H1 (cell line): ENCODE results near the gene CPHXL2. TPM values are rescaled to one million over a fixed set of nuclear protein-coding genes. Genes with fewer than 3 reads are reported as not detected.

Experiments used
- CTCF ChIA-PET: fragments of 300-600 bp; sonication (Branson Sonifier 250); formaldehyde crosslinking; loops from one replicate; lab custom pipeline; 2021; ENCODE audit not compliant: partially characterized antibody; lab: Charles Lee
- POLR2A ChIA-PET: fragments of 300-600 bp; sonication (Branson Sonifier 250); formaldehyde crosslinking; loops from one replicate; lab custom pipeline; 2021; ENCODE audit warnings: inconsistent platforms; ENCODE audit not compliant: partially characterized antibody; lab: Charles Lee
- DNase-seq, 2 experiments: peaks; one replicate each; pipeline versions ENCODE4 v3.0.0 to v3.0.0-alpha.2; 2010 to 2022; ENCODE audit warnings: low spot score in 2 of 2, low read depth in 1 of 2, mixed read lengths in 1 of 2
- FAIRE-seq: peaks from 2 replicates; lab custom pipeline; 2011; peaks lifted over from hg19 to GRCh38; lab: Jason Lieb, UNC
- H2AFZ ChIP-seq: 2 replicates; pipeline ENCODE4 v1.8.1; 2012; ENCODE audit warnings: low read length, inconsistent platforms
- H2AK5ac ChIP-seq: 2 replicates; pipeline ENCODE4 v1.6.1; 2013; ENCODE audit warnings: low read depth, low read length
- H2BK120ac ChIP-seq: replicated peaks from 2 replicates; pipeline ENCODE3; 2013; ENCODE audit warnings: low read depth, low read length, inconsistent platforms
- H2BK12ac ChIP-seq: 2 replicates; pipeline ENCODE4 v1.6.1; 2013; ENCODE audit warnings: low read depth, low read length
- H2BK15ac ChIP-seq: 2 replicates; pipeline ENCODE4 v1.6.1; 2013; ENCODE audit warnings: low read length
- H2BK20ac ChIP-seq: 2 replicates; pipeline ENCODE4 v1.6.1; 2013; ENCODE audit warnings: low read length
- H2BK5ac ChIP-seq: 2 replicates; pipeline ENCODE4 v1.6.1; 2013; ENCODE audit warnings: low read depth, low read length
- H3K14ac ChIP-seq: 2 replicates; pipeline ENCODE4 v1.6.1; 2013; ENCODE audit warnings: inconsistent platforms; ENCODE audit not compliant: insufficient read length
- H3K18ac ChIP-seq: 2 replicates; pipeline ENCODE4 v1.6.1; 2013; ENCODE audit warnings: low read length; ENCODE audit errors: extremely low read depth
- H3K23ac ChIP-seq: 2 replicates; pipeline ENCODE4 v1.6.1; 2013; ENCODE audit warnings: inconsistent platforms; ENCODE audit not compliant: insufficient read length
- H3K23me2 ChIP-seq: 2 replicates; pipeline ENCODE4 v1.6.1; 2013; ENCODE audit warnings: low read depth, low read length
- H3K27ac ChIP-seq: 2 replicates; pipeline ENCODE4 v1.6.1; 2011; ENCODE audit warnings: low read depth, low read length, inconsistent platforms
- H3K27me3 ChIP-seq, 4 experiments: replicated peaks in 1 of 4; 1 replicate in 1 of 4; 2 replicates in 3 of 4; pipeline versions ENCODE4 v1.6.1 to v1.8.1; 2011 to 2013; ENCODE audit warnings: low read length in 3 of 4, mild to moderate bottlenecking in 3 of 4, inconsistent platforms in 2 of 4, mixed read lengths in 2 of 4, moderate library complexity in 1 of 4; ENCODE audit not compliant: control insufficient read depth in 3 of 4, insufficient read depth in 3 of 4; ENCODE audit errors: extremely low read depth in 1 of 4
- H3K36me3 ChIP-seq, 4 experiments: 2 replicates each; pipeline versions ENCODE4 v1.6.1 to v1.8.1; 2011 to 2013; ENCODE audit warnings: mild to moderate bottlenecking in 4 of 4, low read length in 3 of 4, moderate library complexity in 2 of 4, control low read depth in 1 of 4, inconsistent platforms in 1 of 4; ENCODE audit not compliant: insufficient read depth in 4 of 4, control insufficient read depth in 2 of 4
- H3K4ac ChIP-seq: replicated peaks from 2 replicates; pipeline ENCODE3; 2013; ENCODE audit warnings: low read length, low read depth, mixed read lengths, inconsistent platforms; ENCODE audit not compliant: insufficient read length
- H3K4me1 ChIP-seq, 4 experiments: replicated peaks in 1 of 4; 1 replicate in 1 of 4; 2 replicates in 3 of 4; pipeline versions ENCODE4 v1.6.1 to v1.8.1; 2011 to 2013; ENCODE audit warnings: low read length in 3 of 4, inconsistent platforms in 2 of 4, mixed read lengths in 1 of 4; ENCODE audit not compliant: insufficient read depth in 4 of 4, control insufficient read depth in 3 of 4
- H3K4me2 ChIP-seq, 2 experiments: 2 replicates each; pipeline versions ENCODE4 v1.6.1 to v1.8.1; 2011 to 2013; ENCODE audit warnings: low read depth in 2 of 2, low read length in 2 of 2, control low read depth in 1 of 2, inconsistent platforms in 1 of 2, mild to moderate bottlenecking in 1 of 2; ENCODE audit not compliant: insufficient read depth in 1 of 2
- H3K4me3 ChIP-seq, 4 experiments: fragments of 200-600, 300-600 bp in 1 of 4; sonication (generic), shearing (Covaris generic), sonication (Bioruptor Twin) in 1 of 4; 2 replicates each; pipeline versions ENCODE4 v1.5.1 to v1.8.1; 2011 to 2016; ENCODE audit warnings: low read length in 4 of 4, low read depth in 3 of 4, control low read depth in 2 of 4, inconsistent platforms in 2 of 4, mild to moderate bottlenecking in 2 of 4, mixed read lengths in 1 of 4, moderate library complexity in 1 of 4; ENCODE audit not compliant: insufficient read depth in 2 of 4; ENCODE audit errors: extremely low read depth in 1 of 4
- H3K56ac ChIP-seq: replicated peaks from 2 replicates; pipeline ENCODE3; 2013; ENCODE audit warnings: low read depth, mild to moderate bottlenecking, mixed read lengths, low read length, inconsistent platforms; ENCODE audit not compliant: insufficient read length
- H3K79me1 ChIP-seq: 2 replicates; pipeline ENCODE4 v1.6.1; 2013; ENCODE audit warnings: low read depth, low read length, control low read depth
- H3K79me2 ChIP-seq, 2 experiments: 2 replicates each; pipeline versions ENCODE4 v1.6.1 to v1.8.1; 2012 to 2013; ENCODE audit warnings: low read length in 2 of 2, mild to moderate bottlenecking in 2 of 2, inconsistent platforms in 1 of 2; ENCODE audit not compliant: insufficient read depth in 2 of 2, control insufficient read depth in 1 of 2
- H3K9ac ChIP-seq, 4 experiments: replicated peaks in 1 of 4; 1 replicate in 1 of 4; 2 replicates in 3 of 4; pipeline versions ENCODE4 v1.6.1 to v1.8.1; 2011 to 2013; ENCODE audit warnings: low read depth in 3 of 4, low read length in 3 of 4, control low read depth in 2 of 4, mild to moderate bottlenecking in 2 of 4, moderate library complexity in 2 of 4, inconsistent platforms in 1 of 4; ENCODE audit errors: extremely low read depth in 1 of 4
- H3K9me3 ChIP-seq, 2 experiments: 2 replicates each; pipeline versions ENCODE4 v1.6.1 to v1.8.1; 2012 to 2013; ENCODE audit warnings: mild to moderate bottlenecking in 2 of 2, moderate library complexity in 2 of 2, control low read depth in 1 of 2, inconsistent platforms in 1 of 2, low read depth in 1 of 2, low read length in 1 of 2, mixed read lengths in 1 of 2; ENCODE audit not compliant: insufficient read depth in 2 of 2
- H4K20me1 ChIP-seq, 2 experiments: replicated peaks in 1 of 2; 2 replicates each; pipeline versions ENCODE3 to v1.8.1; 2011 to 2013; ENCODE audit warnings: inconsistent platforms in 2 of 2, low read length in 2 of 2, mild to moderate bottlenecking in 1 of 2; ENCODE audit not compliant: insufficient read depth in 2 of 2, control insufficient read depth in 1 of 2
- H4K5ac ChIP-seq: 2 replicates; pipeline ENCODE4 v1.6.1; 2013; ENCODE audit warnings: low read length, low read depth, mixed read lengths, inconsistent platforms; ENCODE audit not compliant: insufficient read length
- H4K8ac ChIP-seq: 2 replicates; pipeline ENCODE4 v1.8.0; 2013; ENCODE audit warnings: mild to moderate bottlenecking, moderate library complexity, low read length, inconsistent platforms; ENCODE audit not compliant: insufficient read depth; ENCODE audit errors: extremely low read depth
- H4K91ac ChIP-seq: replicated peaks from 2 replicates; pipeline ENCODE3; 2013; ENCODE audit warnings: low read length, mixed read lengths, inconsistent platforms; ENCODE audit not compliant: insufficient read length
- BACH1 ChIP-seq: IDR thresholded peaks from 2 replicates; pipeline ENCODE4 v1.6.1; 2012; ENCODE audit warnings: low read length, improper control_type of control experiment
- EZH2 ChIP-seq: fragments of 200-600 bp; sonication (generic); IDR thresholded peaks from 2 replicates; pipeline ENCODE4 v1.7.1; 2012; ENCODE audit warnings: low read depth, mild to moderate bottlenecking, moderate library complexity, low read length, inconsistent platforms; ENCODE audit not compliant: severe bottlenecking
- SP4 ChIP-seq: IDR thresholded peaks from 2 replicates; pipeline ENCODE4 v1.6.1; 2012; ENCODE audit warnings: low read length, inconsistent platforms
- WGBS, 2 experiments: shearing (Covaris generic) in 1 of 2; methylation state at CpG; one replicate each; pipeline versions ENCODE4 v1.1.6 to v1.1.7; 2013 to 2015; ENCODE audit warnings: low lambda C conversion rate in 2 of 2, mixed read lengths in 2 of 2, inconsistent platforms in 1 of 2, low coverage in 1 of 2, missing lambda C conversion rate in 1 of 2; ENCODE audit not compliant: insufficient replicate concordance in 2 of 2, insufficient coverage in 1 of 2, insufficient read length in 1 of 2; ENCODE audit errors: extremely low coverage in 1 of 2, missing lambda C conversion rate in 1 of 2; 5-methylcytosine and 5-hydroxymethylcytosine counted together
- polyA plus RNA-seq, 7 experiments: library from polyadenylated mRNA; depleted of rRNA in 3 of 7; stranded (reverse) in 5 of 7; unstranded in 2 of 7; fragments of >200 nt in 5 of 7; fragments of 200-250 nt in 2 of 7; gene quantifications; 1 replicate in 5 of 7; 2 replicates in 1 of 7; 4 replicates in 1 of 7; pipeline versions ENCODE4 v1.2.1 to v1.2.3, GENCODE V29; 2011 to 2013; ENCODE audit warnings: missing spikeins in 2 of 7, mixed read lengths in 2 of 7
- total RNA-seq: library from RNA; stranded (reverse); fragmentation: NEBNext Ultra II Directional; extraction: Animal tissue kit (Norgen Biotek cat#: 25700); gene quantifications from 2 replicates; pipeline ENCODE4 v1.2.1, GENCODE V29; 2021

The CPHXL2 gene
- total and polyA plus RNA-seq, 2 of the 8 experiments (the other 6 are each of a cell fraction or from before 2014, with no cell fraction given) = not detected

- POLR2A ChIA-PET = interaction anchor here (0.7 to 2.4 kb wide), 14 partner anchors 10 to 213 kb away, joined by 3 to 8 read pairs (median 4); partner anchors contain the start of genes ADAT1, CFDP1 and CPHXL2
- Histone ChIP-seq H3K4me3 (peak overlapping the region; percentile 83 to 99 (median 97)), H3K36me3 (peaks cover 0 to 25% (median 7%) of the 10 kb centered on the region in 4 experiments; a peak in 4 of 8 replicates), H4K91ac (no peak overlapping the region), H2BK12ac (no peak overlapping the region), H3K9me3 (no peaks in the 10 kb centered on the region), H2BK5ac (peak overlapping the region; percentile 87), H4K20me1 (peaks cover 2 to 9% of the 10 kb centered on the region in 2 experiments), H2AFZ (peak overlapping the region; percentile 86), H2BK120ac (no peak overlapping the region), H3K4me2 (peak overlapping the region; percentile 72 to 86), H3K79me1 (peaks cover 13% of the 10 kb centered on the region), H3K27ac (peak overlapping the region; percentile 90), H3K14ac (no peak overlapping the region), H3K18ac (peak overlapping the region; percentile 52; the same call in 1 of the 2 replicates), H2AK5ac (no peak overlapping the region), H3K4ac (no peak overlapping the region), H3K56ac (peak overlapping the region; percentile 77), H4K5ac (peak overlapping the region; percentile 53), H2BK15ac (no peak overlapping the region), H3K79me2 (peaks cover 37 to 88% of the 10 kb centered on the region in 2 experiments), H3K23me2 (peaks cover 5% of the 10 kb centered on the region), H3K9ac (peak overlapping the region; percentile 90 to 94 (median 92)), H3K4me1 (peaks cover 0 to 4% (median 1%) of the 10 kb centered on the region in 4 experiments; a peak in 3 of 7 replicates), H4K8ac (peak overlapping the region; percentile 99; the same call in 1 of the 2 replicates), H2BK20ac (no peak overlapping the region), H3K27me3 (no peaks in the 10 kb centered on the region), H3K23ac (no peak overlapping the region)
- 1% methylated on average over 18 of the region's 18 CpGs; no CpG with 5 or more reads in 1 of the 2 experiments for WGBS, 2 experiments
- no peak for FAIRE-seq
- CTCF ChIA-PET = interaction anchor here (0.9 to 2.7 kb wide), 5 partner anchors 9 to 182 kb away, joined by 3 to 8 read pairs (median 6); partner anchors contain the start of gene TMEM170A
- DNase-seq = no peak
- TF ChIP-seq EZH2 (no peak), BACH1 (no peak), SP4 (no peak)
Measured at GRCh38 chr16:75647112-75647491, 29.7 kb downstream of the CPHXL2 start.
